GM18907 (cell line): ENCODE data around the gene RGS9BP.
A peak's percentile ranks its signal among the peaks of the same experiment; 100 is the strongest.
"Not testable (repeated sequence)": the region's sequence is repeated elsewhere in the genome, so short reads cannot be mapped to it uniquely, and the experiment has no call there.

Experiments used
- ATAC-seq: cut with Tn5 transposase; IDR thresholded peaks from one replicate; pipeline ENCODE4 v1.9.1; 2021; ENCODE audit warnings: mild to moderate bottlenecking, moderate library complexity; ENCODE audit not compliant: unreplicated experiment

The RGS9BP gene

GRCh38 chr19:32671883-32672593 is 3.6 kb upstream of the RGS9BP start:
- ATAC-seq, result no peak

- no peak for ATAC-seq
These were observed 2.8 kb upstream of the RGS9BP start for GRCh38 chr19:32672841-32673240.

- ATAC-seq, result no peak
These were observed 2.1 kb upstream of the RGS9BP start for GRCh38 chr19:32673573-32673972.

- ATAC-seq, result no peak
These were observed 1.3 kb upstream of the RGS9BP start for GRCh38 chr19:32674153-32674930.

- peak; percentile 98 for ATAC-seq
These were observed 523 bp upstream of the RGS9BP start, which contains the start of gene ANKRD27 for GRCh38 chr19:32674931-32675719. Gene ANKRD27, minus strand, starts transcription at chr19:32675180. Its CDS starts 16,165 bp downstream, at chr19:32659015.

- ATAC-seq, result no peak
These were observed 692 bp downstream of the RGS9BP start for GRCh38 chr19:32676186-32676894.

- no peak for ATAC-seq
These were observed 1.3 kb downstream of the RGS9BP start for GRCh38 chr19:32676895-32677359.

GRCh38 chr19:32677657-32678056 is 2.0 kb downstream of the RGS9BP start:
- ATAC-seq, result no peak

GRCh38 chr19:32680986-32681385 is 5.3 kb downstream of the RGS9BP start:
- no peak for ATAC-seq

- ATAC-seq, result no peak
These were observed 6.7 kb downstream of the RGS9BP start for GRCh38 chr19:32682317-32682716.

GRCh38 chr19:32686847-32687475 is 11.3 kb downstream of the RGS9BP start:
- no peak for ATAC-seq

- no peak for ATAC-seq
These were observed 12.0 kb downstream of the RGS9BP start for GRCh38 chr19:32687681-32688080.

GRCh38 chr19:32688311-32688710 is 12.7 kb downstream of the RGS9BP start:
- ATAC-seq, result no peak

- ATAC-seq, result peak; percentile 90
These were observed 15.8 kb downstream of the RGS9BP start, which contains the start of gene NUDT19 for GRCh38 chr19:32691291-32691951. Gene NUDT19, plus strand, starts transcription at chr19:32691821. Its CDS starts 140 bp downstream, at chr19:32691961.

- peak; percentile 73 for ATAC-seq
These were observed 16.5 kb downstream of the RGS9BP start for GRCh38 chr19:32691952-32692726.

GRCh38 chr19:32692727-32693061 is 17.0 kb downstream of the RGS9BP start:
- ATAC-seq, result peak; percentile 2

- not testable (repeated sequence) for ATAC-seq
These were observed 17.8 kb downstream of the RGS9BP start for GRCh38 chr19:32693151-32694108.

GRCh38 chr19:32694316-32694715 is 18.7 kb downstream of the RGS9BP start:
- not testable (repeated sequence) for ATAC-seq
